Measurements from ENCODE around the gene BARX1.

The BARX1 gene

GRCh38 chr9:93902780-93903655 is 52.1 kb downstream of the BARX1 start:
- no peaks in the 10 kb centered on the region for H3K27me3 ChIP-seq (replicated peaks; ENCODE audit: control insufficient read depth, insufficient read depth, low read length, poor library complexity, severe bottlenecking)
- H3K4me3 ChIP-seq (ENCODE audit: insufficient read depth, low read depth, low read length, poor library complexity, severe bottlenecking): no peak overlapping the region
- no peak for DNase-seq
- peaks cover 7% of the 10 kb centered on the region for H3K4me1 ChIP-seq (ENCODE audit: control insufficient read depth, insufficient read depth, low read length, poor library complexity, severe bottlenecking)
- H3K27ac ChIP-seq (ENCODE audit: insufficient read depth, low read length, poor library complexity, severe bottlenecking): no peak overlapping the region
- H3K9me3 ChIP-seq (ENCODE audit: control insufficient read depth, low read length): no peaks in the 10 kb centered on the region
- H3K36me3 ChIP-seq (ENCODE audit: control insufficient read depth, insufficient read depth, low read length): no peaks in the 10 kb centered on the region

- H3K27me3 ChIP-seq (replicated peaks; ENCODE audit: control insufficient read depth, insufficient read depth, low read length, poor library complexity, severe bottlenecking): no peaks in the 10 kb centered on the region
- peaks cover 15% of the 10 kb centered on the region for H3K4me1 ChIP-seq (ENCODE audit: control insufficient read depth, insufficient read depth, low read length, poor library complexity, severe bottlenecking)
- no peak for DNase-seq
- H3K27ac ChIP-seq (ENCODE audit: insufficient read depth, low read length, poor library complexity, severe bottlenecking): no peak overlapping the region
- no peaks in the 10 kb centered on the region for H3K9me3 ChIP-seq (ENCODE audit: control insufficient read depth, low read length)
- no peak overlapping the region for H3K4me3 ChIP-seq (ENCODE audit: insufficient read depth, low read depth, low read length, poor library complexity, severe bottlenecking)
- no peaks in the 10 kb centered on the region for H3K36me3 ChIP-seq (ENCODE audit: control insufficient read depth, insufficient read depth, low read length)
Observed at GRCh38 chr9:93902051-93902779, 52.9 kb downstream of the BARX1 start.
